T-helper 2 cell (primary cell): ENCODE measurements around the gene ICAM1.

ENCODE experiments used
- DNase-seq, 5 experiments: peaks; one replicate each; pipeline versions ENCODE4 v3.0.0 to v3.0.0-alpha.2; 2012 to 2022

ICAM1 gene

GRCh38 chr19:10295305-10295846, 24.5 kb downstream of the ICAM1 start:
- DNase-seq = peak; percentile 38 to 83 (median 63)

GRCh38 chr19:10295847-10296591, 25.1 kb downstream of the ICAM1 start:
- DNase-seq = no peak

- no peak for DNase-seq
Measured at GRCh38 chr19:10299545-10300458, 28.9 kb downstream of the ICAM1 start.

GRCh38 chr19:10305139-10305806, 34.4 kb downstream of the ICAM1 start:
- no peak for DNase-seq

GRCh38 chr19:10306327-10306726, 35.4 kb downstream of the ICAM1 start:
- no peak for DNase-seq

- no peak for DNase-seq
Measured at GRCh38 chr19:10309423-10309822, 38.5 kb downstream of the ICAM1 start, which contains the start of gene ZGLP1. ZGLP1 (minus strand) TSS chr19:10309815.

- peak; percentile 78 to 90 (median 89) for DNase-seq
Measured at GRCh38 chr19:10315335-10316214, 44.7 kb downstream of the ICAM1 start, which contains the start of gene FDX2. FDX2 (minus strand) TSS chr19:10316015; CDS start chr19:10315996, 19 bp downstream.

- DNase-seq = no peak
Measured at GRCh38 chr19:10316229-10317044, 45.5 kb downstream of the ICAM1 start.

GRCh38 chr19:10317045-10317856, 46.3 kb downstream of the ICAM1 start:
- no peak for DNase-seq

- no peak for DNase-seq
Measured at GRCh38 chr19:10317857-10318462, 47.0 kb downstream of the ICAM1 start.

GRCh38 chr19:10318807-10319682, 48.1 kb downstream of the ICAM1 start:
- no peak for DNase-seq

- no peak for DNase-seq
Measured at GRCh38 chr19:10320602-10321416, 49.9 kb downstream of the ICAM1 start.

GRCh38 chr19:10321417-10321797, 50.5 kb downstream of the ICAM1 start:
- no peak for DNase-seq

GRCh38 chr19:10321874-10322835, 51.2 kb downstream of the ICAM1 start:
- DNase-seq = no peak

- DNase-seq = no peak
Measured at GRCh38 chr19:10325732-10326131, 54.8 kb downstream of the ICAM1 start.

GRCh38 chr19:10327793-10328192, 56.9 kb downstream of the ICAM1 start:
- DNase-seq = no peak
